OCI-LY3 (cell line): Measurements from ENCODE around the gene ACAN.

ENCODE experiments used
- H2AFZ ChIP-seq: fragments of 200-600, 300-600 bp; shearing (Covaris generic); 2 replicates; pipeline ENCODE4 v1.6.0; 2014; ENCODE audit warnings: antibody characterized with exemption, low read depth, low read length
- H3K27ac ChIP-seq: fragments of 200-600, 300-600 bp; sonication (generic); 2 replicates; pipeline ENCODE4 v1.5.1; 2014; ENCODE audit warnings: mild to moderate bottlenecking, low read length, moderate library complexity, mixed read lengths
- H3K27me3 ChIP-seq: fragments of 200-600, 300-600 bp; sonication (generic); 2 replicates; pipeline ENCODE4 v1.6.1; 2014; ENCODE audit warnings: low read depth, low read length, mixed read lengths
- H3K36me3 ChIP-seq: fragments of 200-600, 300-600 bp; sonication (generic); replicated peaks from 2 replicates; pipeline ENCODE3; 2014; ENCODE audit warnings: low read depth, low read length, mixed read lengths
- H3K4me1 ChIP-seq: fragments of 300-600, 200-600 bp; sonication (generic); 2 replicates; pipeline ENCODE4 v1.6.1; 2014; ENCODE audit warnings: low read length, mixed read lengths
- H3K4me2 ChIP-seq: fragments of 200-600, 300-600 bp; sonication (generic); 2 replicates; pipeline ENCODE4 v1.6.1; 2014; ENCODE audit warnings: low read length, mixed read lengths
- H3K4me3 ChIP-seq: fragments of 300-600, 200-600 bp; sonication (generic); 2 replicates; pipeline ENCODE4 v1.5.1; 2014; ENCODE audit warnings: antibody characterized with exemption, mild to moderate bottlenecking, low read length, moderate library complexity
- H3K79me2 ChIP-seq: fragments of 300-600, 200-600 bp; shearing (Covaris generic); 2 replicates; pipeline ENCODE4 v1.6.1; 2014; ENCODE audit warnings: mild to moderate bottlenecking, low read length, mixed read lengths
- H3K9ac ChIP-seq: fragments of 300-600, 200-600 bp; shearing (Covaris generic); 2 replicates; pipeline ENCODE4 v1.6.0; 2014; ENCODE audit warnings: mild to moderate bottlenecking, low read length, moderate library complexity
- H3K9me3 ChIP-seq: fragments of 200-600, 300-600 bp; shearing (Covaris generic); 2 replicates; pipeline ENCODE4 v1.6.1; 2014; ENCODE audit warnings: low read length, mixed read lengths; ENCODE audit not compliant: insufficient read depth
- H4K20me1 ChIP-seq: fragments of 200-600, 300-600 bp; sonication (generic); 2 replicates; pipeline ENCODE4 v1.6.1; 2016; ENCODE audit warnings: low read length, mixed read lengths; ENCODE audit not compliant: insufficient read depth
- CTCF ChIP-seq: fragments of 200-600, 300-600 bp; sonication (generic); IDR thresholded peaks from 2 replicates; pipeline ENCODE4 v1.5.1; 2014; ENCODE audit warnings: antibody characterized with exemption, low read length, low read depth
- EZH2phosphoT487 ChIP-seq: fragments of 200-600 bp; shearing (Covaris generic); IDR thresholded peaks from 2 replicates; pipeline ENCODE4 v1.6.1; 2018; ENCODE audit warnings: antibody characterized with exemption, mixed run types, low read depth

ACAN gene

GRCh38 chr15:88800026-88800425 lies 3.2 kb upstream of the ACAN start:
- no peak overlapping the region for H3K27ac ChIP-seq
- no peaks in the 10 kb centered on the region for H3K36me3 ChIP-seq
- no peak overlapping the region for H2AFZ ChIP-seq
- peaks cover 32% of the 10 kb centered on the region for H3K27me3 ChIP-seq
- no peaks in the 10 kb centered on the region for H3K79me2 ChIP-seq
- no peaks in the 10 kb centered on the region for H3K9me3 ChIP-seq
- no peak overlapping the region for H3K4me3 ChIP-seq
- no peak for TF ChIP-seq CTCF
- no peak for TF ChIP-seq EZH2phosphoT487
- no peak overlapping the region for H3K9ac ChIP-seq
- no peak overlapping the region for H3K4me2 ChIP-seq
- no peaks in the 10 kb centered on the region for H4K20me1 ChIP-seq
- no peaks in the 10 kb centered on the region for H3K4me1 ChIP-seq

GRCh38 chr15:88800738-88801137 lies 2.5 kb upstream of the ACAN start:
- Histone ChIP-seq H3K36me3 (no peaks in the 10 kb centered on the region), H3K79me2 (no peaks in the 10 kb centered on the region), H3K9me3 (no peaks in the 10 kb centered on the region), H3K27ac (no peak overlapping the region), H2AFZ (no peak overlapping the region), H3K27me3 (peaks cover 34% of the 10 kb centered on the region), H3K4me3 (no peak overlapping the region), H4K20me1 (no peaks in the 10 kb centered on the region), H3K9ac (no peak overlapping the region), H3K4me1 (no peaks in the 10 kb centered on the region), H3K4me2 (no peak overlapping the region)
- no peak for TF ChIP-seq EZH2phosphoT487
- TF ChIP-seq CTCF: no peak

- Histone ChIP-seq H3K9me3 (no peaks in the 10 kb centered on the region), H3K4me3 (no peak overlapping the region), H3K9ac (no peak overlapping the region), H2AFZ (no peak overlapping the region), H3K27me3 (peaks cover 28% of the 10 kb centered on the region), H3K36me3 (no peaks in the 10 kb centered on the region), H3K79me2 (no peaks in the 10 kb centered on the region), H3K4me1 (no peaks in the 10 kb centered on the region), H3K27ac (no peak overlapping the region), H4K20me1 (no peaks in the 10 kb centered on the region), H3K4me2 (no peak overlapping the region)
- no peak for TF ChIP-seq EZH2phosphoT487
- no peak for TF ChIP-seq CTCF
Measured at GRCh38 chr15:88802250-88802990, 816 bp upstream of the ACAN start.

GRCh38 chr15:88802991-88803240 lies 320 bp upstream of the ACAN start:
- H4K20me1 ChIP-seq: no peaks in the 10 kb centered on the region
- TF ChIP-seq EZH2phosphoT487: no peak
- TF ChIP-seq CTCF: no peak
- H3K4me2 ChIP-seq: no peak overlapping the region
- H3K79me2 ChIP-seq: no peaks in the 10 kb centered on the region
- H3K4me1 ChIP-seq: no peaks in the 10 kb centered on the region
- H3K9ac ChIP-seq: no peak overlapping the region
- no peaks in the 10 kb centered on the region for H3K9me3 ChIP-seq
- H3K27me3 ChIP-seq: peaks cover 25% of the 10 kb centered on the region
- H3K36me3 ChIP-seq: no peaks in the 10 kb centered on the region
- no peak overlapping the region for H3K27ac ChIP-seq
- H3K4me3 ChIP-seq: no peak overlapping the region
- H2AFZ ChIP-seq: no peak overlapping the region
